GM23338 (cell line): ENCODE data around the gene SI.

ENCODE experiments used
- CREB1 ChIP-seq: fragments of 250-450 bp; sonication (Bioruptor Pico); IDR thresholded peaks from 2 replicates; pipeline ENCODE4 v1.5.0; 2020; ENCODE audit warnings: low read depth, mild to moderate bottlenecking, moderate library complexity
- EZH2 ChIP-seq: fragments of 200-600 bp; sonication (generic); IDR thresholded peaks from one replicate; pipeline ENCODE4 v1.8.0; 2017; ENCODE audit warnings: antibody characterized with exemption, mild to moderate bottlenecking, low read depth; ENCODE audit not compliant: unreplicated experiment
- EZH2phosphoT487 ChIP-seq: fragments of 200-600 bp; sonication (generic); IDR thresholded peaks from one replicate; pipeline ENCODE4 v1.8.1; 2018; ENCODE audit warnings: antibody characterized with exemption; ENCODE audit not compliant: unreplicated experiment
- JUNB ChIP-seq: IDR thresholded peaks from one replicate; pipeline ENCODE4 v1.6.1; 2016; ENCODE audit warnings: antibody characterized with exemption; ENCODE audit not compliant: unreplicated experiment
- NANOG ChIP-seq: IDR thresholded peaks from 2 replicates; pipeline ENCODE4 v1.6.1; 2016; ENCODE audit warnings: antibody characterized with exemption, borderline replicate concordance
- POLR2AphosphoS5 ChIP-seq: IDR thresholded peaks from 2 replicates; pipeline ENCODE4 v1.6.1; 2016; ENCODE audit warnings: antibody characterized with exemption, low read depth
- STAT1 ChIP-seq: IDR thresholded peaks from one replicate; pipeline ENCODE4 v1.6.1; 2016; ENCODE audit warnings: antibody characterized with exemption; ENCODE audit not compliant: unreplicated experiment
- ZNF114 ChIP-seq: fragments of 250-450 bp; sonication (Bioruptor Pico); IDR thresholded peaks from 2 replicates; pipeline ENCODE4 v1.5.0; 2020; ENCODE audit warnings: mild to moderate bottlenecking, moderate library complexity
- ZNF331 ChIP-seq: fragments of 250-450 bp; sonication (Bioruptor Pico); IDR thresholded peaks from 2 replicates; pipeline ENCODE4 v1.5.0; 2020; ENCODE audit warnings: low read depth, mild to moderate bottlenecking, moderate library complexity
- ZNF462 ChIP-seq: fragments of 250-450 bp; sonication (Bioruptor Pico); IDR thresholded peaks from 2 replicates; pipeline ENCODE4 v1.5.0; 2020; ENCODE audit warnings: mild to moderate bottlenecking, moderate library complexity
- TF ChIP-seq, protein P1 (sequence below), 2 experiments: fragments of 200-600 bp in 1 of 2; sonication (generic) in 1 of 2; conservative IDR thresholded peaks; 2 replicates each; pipeline versions ENCODE4 v1.5.1 to v1.6.1; 2016 to 2017; ENCODE audit warnings: antibody characterized with exemption in 2 of 2, low read depth in 2 of 2, mild to moderate bottlenecking in 2 of 2, moderate library complexity in 1 of 2
- TF ChIP-seq, protein P2 (sequence below): IDR thresholded peaks from one replicate; pipeline ENCODE4 v1.6.1; 2018; ENCODE audit warnings: antibody characterized with exemption; ENCODE audit not compliant: unreplicated experiment

GRCh38 chr3:164952966-164953365 lies 125.3 kb downstream of the SI start:
- TF ChIP-seq, protein P1, sequence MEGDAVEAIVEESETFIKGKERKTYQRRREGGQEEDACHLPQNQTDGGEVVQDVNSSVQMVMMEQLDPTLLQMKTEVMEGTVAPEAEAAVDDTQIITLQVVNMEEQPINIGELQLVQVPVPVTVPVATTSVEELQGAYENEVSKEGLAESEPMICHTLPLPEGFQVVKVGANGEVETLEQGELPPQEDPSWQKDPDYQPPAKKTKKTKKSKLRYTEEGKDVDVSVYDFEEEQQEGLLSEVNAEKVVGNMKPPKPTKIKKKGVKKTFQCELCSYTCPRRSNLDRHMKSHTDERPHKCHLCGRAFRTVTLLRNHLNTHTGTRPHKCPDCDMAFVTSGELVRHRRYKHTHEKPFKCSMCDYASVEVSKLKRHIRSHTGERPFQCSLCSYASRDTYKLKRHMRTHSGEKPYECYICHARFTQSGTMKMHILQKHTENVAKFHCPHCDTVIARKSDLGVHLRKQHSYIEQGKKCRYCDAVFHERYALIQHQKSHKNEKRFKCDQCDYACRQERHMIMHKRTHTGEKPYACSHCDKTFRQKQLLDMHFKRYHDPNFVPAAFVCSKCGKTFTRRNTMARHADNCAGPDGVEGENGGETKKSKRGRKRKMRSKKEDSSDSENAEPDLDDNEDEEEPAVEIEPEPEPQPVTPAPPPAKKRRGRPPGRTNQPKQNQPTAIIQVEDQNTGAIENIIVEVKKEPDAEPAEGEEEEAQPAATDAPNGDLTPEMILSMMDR (conservative IDR thresholded peaks at IDR 0.05; ENCODE audit: low read depth in 2 of 2) = no peak
- TF ChIP-seq EZH2 (no peak), EZH2phosphoT487 (no peak), ZNF462 (CRISPR knock-in tag) (no peak), CREB1 (CRISPR knock-in tag) (no peak), NANOG (no peak), POLR2AphosphoS5 (no peak), JUNB (no peak), ZNF114 (CRISPR knock-in tag) (no peak), STAT1 (no peak), ZNF331 (no peak)
- TF ChIP-seq, protein P2, sequence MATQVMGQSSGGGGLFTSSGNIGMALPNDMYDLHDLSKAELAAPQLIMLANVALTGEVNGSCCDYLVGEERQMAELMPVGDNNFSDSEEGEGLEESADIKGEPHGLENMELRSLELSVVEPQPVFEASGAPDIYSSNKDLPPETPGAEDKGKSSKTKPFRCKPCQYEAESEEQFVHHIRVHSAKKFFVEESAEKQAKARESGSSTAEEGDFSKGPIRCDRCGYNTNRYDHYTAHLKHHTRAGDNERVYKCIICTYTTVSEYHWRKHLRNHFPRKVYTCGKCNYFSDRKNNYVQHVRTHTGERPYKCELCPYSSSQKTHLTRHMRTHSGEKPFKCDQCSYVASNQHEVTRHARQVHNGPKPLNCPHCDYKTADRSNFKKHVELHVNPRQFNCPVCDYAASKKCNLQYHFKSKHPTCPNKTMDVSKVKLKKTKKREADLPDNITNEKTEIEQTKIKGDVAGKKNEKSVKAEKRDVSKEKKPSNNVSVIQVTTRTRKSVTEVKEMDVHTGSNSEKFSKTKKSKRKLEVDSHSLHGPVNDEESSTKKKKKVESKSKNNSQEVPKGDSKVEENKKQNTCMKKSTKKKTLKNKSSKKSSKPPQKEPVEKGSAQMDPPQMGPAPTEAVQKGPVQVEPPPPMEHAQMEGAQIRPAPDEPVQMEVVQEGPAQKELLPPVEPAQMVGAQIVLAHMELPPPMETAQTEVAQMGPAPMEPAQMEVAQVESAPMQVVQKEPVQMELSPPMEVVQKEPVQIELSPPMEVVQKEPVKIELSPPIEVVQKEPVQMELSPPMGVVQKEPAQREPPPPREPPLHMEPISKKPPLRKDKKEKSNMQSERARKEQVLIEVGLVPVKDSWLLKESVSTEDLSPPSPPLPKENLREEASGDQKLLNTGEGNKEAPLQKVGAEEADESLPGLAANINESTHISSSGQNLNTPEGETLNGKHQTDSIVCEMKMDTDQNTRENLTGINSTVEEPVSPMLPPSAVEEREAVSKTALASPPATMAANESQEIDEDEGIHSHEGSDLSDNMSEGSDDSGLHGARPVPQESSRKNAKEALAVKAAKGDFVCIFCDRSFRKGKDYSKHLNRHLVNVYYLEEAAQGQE = no peak
